Lower lobe of right lung (tissue), 2 donors: Measurements from ENCODE around the gene GOLGA6A. TPM values are rescaled to one million over a fixed set of nuclear protein-coding genes. Genes with fewer than 3 reads are reported as not detected.
A peak's percentile ranks its signal among the peaks of the same experiment; 100 is the strongest.

ENCODE experiments used
- ATAC-seq, 2 donors: fragments of 200-7000 bp; cut with Tn5 transposase; one replicate each; pipeline ENCODE4 v1.9.1; 2020 to 2022; ENCODE audit warnings: mild to moderate bottlenecking in 2 of 2, moderate library complexity in 2 of 2
- DNase-seq: peaks from one replicate; pipeline ENCODE4 v3.0.0-alpha.2; 2020
- H3K27ac ChIP-seq: fragments of 200-600 bp; one replicate; pipeline ENCODE4 v1.8.0; 2022
- H3K27me3 ChIP-seq: fragments of 200-600 bp; one replicate; pipeline ENCODE4 v1.8.0; 2022; ENCODE audit warnings: low read depth
- H3K36me3 ChIP-seq: fragments of 200-600 bp; one replicate; pipeline ENCODE4 v1.8.0; 2022; ENCODE audit warnings: mild to moderate bottlenecking
- H3K4me1 ChIP-seq: fragments of 200-600 bp; one replicate; pipeline ENCODE4 v1.8.0; 2022
- H3K4me3 ChIP-seq: fragments of 200-600 bp; one replicate; pipeline ENCODE4 v1.8.0; 2022; ENCODE audit warnings: mild to moderate bottlenecking
- H3K9me3 ChIP-seq: fragments of 200-600 bp; one replicate; pipeline ENCODE4 v1.8.0; 2022
- CTCF ChIP-seq: fragments of 200-600 bp; IDR thresholded peaks from one replicate; pipeline ENCODE4 v1.8.0; 2022; ENCODE audit warnings: antibody characterized with exemption, mild to moderate bottlenecking
- intact Hi-C: fragments of 100-400 bp; cut with DNase I; formaldehyde crosslinking; loops from one replicate; pipeline ENCODE4 v1.11.0; 2022
- total RNA-seq: library from RNA; stranded (reverse); fragmentation: NEBNext Ultra II Directional; extraction: Animal tissue kit (Norgen Biotek cat#: 25700); gene quantifications from one replicate; pipeline ENCODE4 v1.2.1, GENCODE V29; 2021
- donor health status: DM: no; HTN: yes; CAD: no; lungs with severe emphysema.

Gene GOLGA6A
- total RNA-seq, 1 donor from 2014 or later, result not detected

- no peaks in the 10 kb centered on the region for H3K9me3 ChIP-seq
- no peak overlapping the region for H3K27ac ChIP-seq
- intact Hi-C loops, result loop anchor here (10.0 kb wide), 1 partner anchor 51 kb away; the partner anchor contains the start of genes PML and STOML1
- no peak for TF ChIP-seq CTCF
- no peak for DNase-seq
- peaks cover 34% of the 10 kb centered on the region for H3K36me3 ChIP-seq
- H3K4me1 ChIP-seq, result peaks cover 32% of the 10 kb centered on the region
- H3K27me3 ChIP-seq, result no peaks in the 10 kb centered on the region
- no peak overlapping the region for H3K4me3 ChIP-seq
- no peak for ATAC-seq
Observed at GRCh38 chr15:74046275-74046674, 36.1 kb downstream of the GOLGA6A start.

GRCh38 chr15:74045636-74046274 lies 36.6 kb downstream of the GOLGA6A start:
- Histone ChIP-seq H3K27ac (no peak overlapping the region), H3K9me3 (no peaks in the 10 kb centered on the region)

GRCh38 chr15:74045184-74045583 lies 37.2 kb downstream of the GOLGA6A start:
- DNase-seq (no peak), ATAC-seq (no peak)
- Histone ChIP-seq H3K4me1 (peaks cover 32% of the 10 kb centered on the region), H3K36me3 (peaks cover 38% of the 10 kb centered on the region), H3K27ac (peak overlapping the region; percentile 62), H3K9me3 (no peaks in the 10 kb centered on the region), H3K4me3 (no peak overlapping the region), H3K27me3 (no peaks in the 10 kb centered on the region)
- intact Hi-C loops, result loop anchor here (10.0 kb wide), 1 partner anchor 50 kb away; the partner anchor contains the start of genes PML and STOML1
- TF ChIP-seq CTCF, result no peak

More at GRCh38 chr15:74045636-74046274, 36.6 kb downstream of the GOLGA6A start:
- Histone ChIP-seq H3K27me3 (no peaks in the 10 kb centered on the region), H3K4me1 (peaks cover 32% of the 10 kb centered on the region), H3K4me3 (no peak overlapping the region), H3K36me3 (peaks cover 37% of the 10 kb centered on the region)
- ATAC-seq, result no peak
- intact Hi-C loops, result loop anchor here (10.0 kb wide), 1 partner anchor 51 kb away; the partner anchor contains the start of genes PML and STOML1
- no peak for DNase-seq
- TF ChIP-seq CTCF, result no peak

- peak; percentile 27 to 81 for ATAC-seq
- peak; percentile 51 for DNase-seq
- intact Hi-C loops, result loop anchor here (10.0 kb wide), 1 partner anchor 50 kb away; the partner anchor contains the start of genes PML and STOML1
Observed at GRCh38 chr15:74044267-74045110, 37.9 kb downstream of the GOLGA6A start.

More at GRCh38 chr15:74044267-74045110, 37.9 kb downstream of the GOLGA6A start:
- H3K9me3 ChIP-seq, result no peaks in the 10 kb centered on the region
- H3K27ac ChIP-seq, result peak overlapping the region; percentile 62
- H3K4me3 ChIP-seq, result no peak overlapping the region
- peaks cover 35% of the 10 kb centered on the region for H3K4me1 ChIP-seq
- H3K36me3 ChIP-seq, result peaks cover 38% of the 10 kb centered on the region
- H3K27me3 ChIP-seq, result no peaks in the 10 kb centered on the region
- no peak for TF ChIP-seq CTCF
